Skin of body (tissue), 2 donors: ENCODE results near the gene PARP12. TPM values are rescaled to one million over a fixed set of nuclear protein-coding genes. Genes with fewer than 3 reads are reported as not detected.
"Not testable (repeated sequence)": the region's sequence is repeated elsewhere in the genome, so short reads cannot be mapped to it uniquely, and the experiment has no call there.

Experiments
- DNase-seq: peaks from one replicate; lab custom pipeline; 2025; lab: John Stamatoyannopoulos, UW
- total RNA-seq: library from RNA; depleted of rRNA; stranded (reverse); fragments of >200 nt; gene quantifications from one replicate; pipeline ENCODE4 v1.2.3, GENCODE V29; 2014

The PARP12 gene
- 20.7 TPM for total RNA-seq

DNA sequence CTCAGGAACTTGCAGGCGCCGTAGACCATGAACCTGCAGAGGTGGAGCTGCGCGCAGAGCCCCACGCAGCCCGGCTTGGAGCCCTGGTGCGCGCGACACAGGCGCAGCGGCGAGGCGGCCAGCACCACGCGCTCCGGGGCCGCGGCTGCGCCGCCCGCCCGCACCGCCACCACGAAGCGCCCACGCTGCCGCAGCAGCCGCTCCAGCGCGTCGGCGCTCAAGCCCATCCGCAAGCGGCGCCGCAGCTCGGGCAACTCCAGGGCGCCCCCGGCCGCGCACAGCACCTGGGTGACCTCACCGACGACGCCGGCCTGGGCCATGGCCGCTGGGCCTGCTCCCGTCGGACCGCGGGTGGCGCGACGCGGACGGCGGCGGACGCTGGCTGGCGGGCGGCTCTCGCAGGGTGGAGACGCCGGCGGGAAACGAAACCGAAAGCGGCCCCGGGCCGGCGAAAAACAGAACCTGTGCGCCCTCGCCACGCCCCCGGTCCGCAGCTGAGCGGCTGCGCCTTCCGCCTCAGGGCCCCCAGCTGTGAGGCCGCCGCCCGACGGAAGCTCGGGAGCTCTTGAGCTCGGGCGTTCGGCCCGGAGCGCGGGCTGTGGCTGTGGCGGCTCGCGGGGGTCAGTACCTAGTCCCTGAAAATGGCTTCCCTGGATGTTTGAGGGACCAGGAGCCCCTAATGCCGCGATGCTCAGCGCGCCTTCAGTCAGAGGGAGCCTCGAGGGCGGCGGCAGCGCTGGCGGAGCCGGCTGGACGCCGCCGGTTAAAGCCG lies at the start of gene PARP12:
Gene PARP12, minus strand, starts transcription at position 424 of the 772 bp plus-strand sequence. Its CDS starts 104 bp downstream, at position 320.
- DNase-seq = peak; percentile 56

DNA sequence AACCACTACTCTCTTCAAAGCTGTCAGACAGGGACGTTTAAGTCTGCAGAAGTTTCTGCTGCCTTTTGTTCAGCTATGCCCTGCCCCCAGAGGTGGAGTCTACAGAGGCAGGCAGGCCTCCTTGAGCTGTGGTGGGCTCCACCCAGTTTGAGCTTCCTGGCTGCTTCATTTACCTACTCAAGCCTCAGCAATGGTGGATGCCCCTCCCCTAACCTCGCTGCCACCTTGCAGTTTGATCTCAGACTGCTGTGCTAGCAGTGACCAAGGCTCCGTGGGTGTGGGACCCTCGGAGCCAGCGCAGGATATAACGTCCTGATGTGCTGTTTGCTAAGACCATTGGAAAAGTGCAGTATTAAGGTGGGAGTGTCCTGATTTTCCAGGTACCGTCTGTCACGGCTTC lies 46.0 kb upstream of the PARP12 start:
- DNase-seq = not testable (repeated sequence)

DNA sequence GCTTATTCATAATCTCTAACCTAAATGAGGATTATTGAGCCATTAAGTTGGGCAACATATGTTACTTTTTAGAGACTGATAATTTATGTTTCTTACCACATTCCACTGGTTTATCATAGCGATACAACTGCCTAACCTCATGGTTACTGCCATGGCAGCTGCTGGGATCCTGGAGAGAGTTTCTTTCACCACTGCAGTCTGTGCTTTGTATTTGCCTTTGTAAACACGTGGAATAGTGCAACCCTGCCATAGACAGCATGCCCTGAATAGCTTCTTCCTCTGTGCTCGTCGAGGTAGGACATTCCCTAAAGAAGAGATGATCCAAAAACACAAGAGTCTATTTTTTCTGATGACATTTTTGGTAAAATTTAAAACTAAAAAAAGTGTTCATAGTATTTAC lies 33.7 kb upstream of the PARP12 start:
- no peak for DNase-seq

DNA sequence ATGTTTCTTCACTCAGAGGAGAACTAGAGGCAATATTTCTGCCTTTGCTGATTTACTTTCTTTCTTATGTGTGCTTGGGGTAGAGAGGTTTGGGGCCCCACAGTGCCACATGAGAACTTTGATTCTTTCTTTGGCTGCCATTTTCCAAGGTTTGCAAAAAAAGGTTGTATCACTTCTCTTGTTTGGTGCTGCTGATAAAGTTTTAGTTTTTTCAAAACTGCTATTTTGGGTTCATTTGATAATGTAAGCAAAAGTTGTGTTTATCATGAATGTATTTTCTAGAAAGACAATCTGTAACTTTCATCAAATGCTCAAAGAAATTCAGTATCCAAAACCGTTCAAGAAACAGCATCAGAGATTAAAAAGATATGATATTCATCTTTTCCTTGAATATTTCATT lies 30.6 kb upstream of the PARP12 start:
- DNase-seq = no peak

DNA sequence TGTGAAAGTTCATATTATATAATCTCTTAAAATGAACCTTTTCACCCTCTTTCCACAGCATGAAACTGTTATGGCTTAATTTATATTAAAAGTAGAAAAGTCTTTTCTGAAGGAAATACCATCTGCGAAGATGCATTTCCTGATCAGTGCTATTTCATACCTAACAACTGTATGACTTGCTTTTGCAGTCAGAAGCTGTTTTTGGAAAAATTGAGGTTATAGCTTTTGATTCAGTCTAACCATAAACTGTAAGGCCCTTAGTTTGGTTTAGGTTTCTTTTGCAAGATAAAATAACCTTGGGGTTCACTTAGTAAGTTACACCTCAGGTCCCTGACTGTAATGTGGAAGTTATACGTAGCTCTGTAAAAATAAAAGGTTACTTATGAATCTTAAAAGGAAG lies 22.7 kb upstream of the PARP12 start:
- no peak for DNase-seq

DNA sequence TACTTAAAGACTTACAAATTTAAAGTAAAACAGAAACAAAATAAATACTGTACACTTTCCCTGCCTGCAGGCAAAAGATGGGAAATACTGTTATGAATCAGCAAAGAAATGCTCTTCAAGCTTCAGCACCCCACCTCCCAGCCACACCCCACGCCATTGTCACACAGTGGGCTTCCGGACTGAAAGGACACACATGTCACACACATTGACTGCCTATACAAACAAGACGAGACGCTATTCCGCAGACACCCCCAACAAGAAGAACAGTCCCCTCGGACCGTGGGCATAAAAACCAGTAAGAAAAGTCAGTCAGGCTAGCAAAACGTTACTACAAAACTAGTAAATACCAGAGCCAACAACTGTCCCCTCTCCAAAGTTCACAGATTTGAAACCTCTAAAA lies 22.2 kb upstream of the PARP12 start:
- DNase-seq = peak; percentile 9

GRCh38 chr7:140084142-140084655 lies 21.4 kb upstream of the PARP12 start:
- no peak for DNase-seq

GRCh38 chr7:140082770-140083169 lies 20.0 kb upstream of the PARP12 start:
- no peak for DNase-seq

DNA sequence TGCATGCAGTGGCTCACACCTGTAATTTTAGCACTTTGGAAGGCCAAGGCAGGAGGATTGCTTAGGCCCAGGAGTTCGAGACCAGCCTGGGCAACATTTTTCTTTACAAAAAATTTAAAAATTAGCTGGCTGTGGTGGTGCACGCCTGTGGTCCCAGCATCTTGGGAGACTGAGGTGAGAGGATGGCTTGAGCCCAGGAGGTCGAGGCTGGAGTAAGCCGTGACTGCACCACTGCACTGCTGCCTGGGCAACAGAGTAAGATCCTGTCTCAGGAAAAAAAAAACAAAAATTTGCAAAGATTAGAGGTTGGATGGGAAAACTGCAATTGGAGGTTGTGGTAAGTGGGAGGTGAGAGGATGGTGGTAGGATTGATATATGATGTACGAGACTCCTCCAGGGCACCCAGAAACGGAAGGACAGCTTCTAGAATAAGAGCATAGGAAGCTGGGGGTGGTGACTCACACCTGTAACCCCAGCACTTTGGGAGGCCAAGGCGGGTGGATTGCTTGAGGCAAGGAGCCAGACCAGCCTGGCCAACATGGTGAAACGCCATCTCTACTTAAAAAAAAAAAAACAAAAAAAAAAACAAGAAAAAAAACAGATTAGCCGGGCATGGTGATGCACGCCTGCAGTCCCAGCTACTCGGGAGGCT lies 19.1 kb upstream of the PARP12 start:
- no peak for DNase-seq

GRCh38 chr7:140080919-140081318 lies 18.2 kb upstream of the PARP12 start:
- DNase-seq = no peak

DNA sequence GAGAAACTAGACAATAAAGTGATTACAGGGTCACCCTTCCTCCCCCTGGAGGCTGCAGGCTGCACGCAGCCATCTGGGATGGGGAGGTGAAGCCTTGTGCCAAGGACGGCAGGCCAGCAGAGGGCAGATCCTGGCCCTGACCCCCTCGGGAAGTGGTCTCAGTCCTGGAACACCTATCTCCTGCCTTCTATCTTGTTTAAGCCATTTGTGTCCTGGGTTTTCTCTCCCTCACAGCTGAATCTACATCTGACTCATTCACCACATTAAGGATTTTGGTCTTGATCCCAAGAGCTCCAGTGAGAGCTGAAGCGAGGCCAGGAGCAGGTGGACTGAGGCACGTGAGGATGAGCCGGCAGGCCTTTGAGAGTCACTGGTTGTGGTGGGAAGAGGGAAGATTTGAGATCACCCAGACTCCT lies 16.4 kb upstream of the PARP12 start:
- no peak for DNase-seq

GRCh38 chr7:140078392-140078791 lies 15.6 kb upstream of the PARP12 start:
- no peak for DNase-seq

GRCh38 chr7:140074780-140075179 lies 12.0 kb upstream of the PARP12 start:
- DNase-seq = no peak

DNA sequence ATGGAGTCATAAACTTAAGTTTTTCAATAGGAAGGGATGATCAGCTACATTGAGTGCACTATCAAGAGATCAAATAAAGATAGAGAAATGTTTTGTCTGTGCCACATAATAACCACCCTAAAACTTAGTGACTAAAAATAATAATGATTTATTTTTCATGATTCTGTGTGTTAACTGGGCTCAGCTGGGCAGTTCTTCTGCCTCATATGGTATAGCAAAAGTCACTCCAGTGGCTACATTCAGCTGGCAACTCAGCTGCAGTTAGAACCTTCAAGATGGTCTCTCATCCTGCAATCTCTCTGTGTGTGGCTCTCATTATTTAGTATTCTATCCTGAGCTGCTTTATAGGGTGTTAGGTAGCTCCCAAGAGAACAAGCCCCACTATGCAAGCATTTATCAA lies 7.8 kb upstream of the PARP12 start:
- DNase-seq = no peak

GRCh38 chr7:140069298-140069949 lies 6.7 kb upstream of the PARP12 start:
- no peak for DNase-seq

DNA sequence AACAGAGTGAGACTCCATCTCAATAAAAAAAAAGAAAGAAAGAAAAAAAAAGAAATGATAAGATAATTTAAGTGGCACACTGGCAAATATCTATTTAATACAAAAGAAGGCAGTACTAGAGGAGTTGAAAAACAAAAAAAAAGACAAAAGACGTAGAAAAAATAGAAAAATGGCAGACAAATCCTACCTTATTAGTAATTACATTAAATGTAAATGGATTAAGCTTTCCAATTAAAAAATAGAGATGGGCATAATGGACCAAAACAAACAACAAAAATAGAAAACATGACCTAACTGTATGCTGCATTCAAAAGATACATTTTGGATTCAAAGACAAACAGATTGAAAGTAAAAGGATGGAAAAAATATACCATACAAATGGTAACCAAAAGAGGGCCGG lies 5.3 kb upstream of the PARP12 start:
- DNase-seq = no peak

DNA sequence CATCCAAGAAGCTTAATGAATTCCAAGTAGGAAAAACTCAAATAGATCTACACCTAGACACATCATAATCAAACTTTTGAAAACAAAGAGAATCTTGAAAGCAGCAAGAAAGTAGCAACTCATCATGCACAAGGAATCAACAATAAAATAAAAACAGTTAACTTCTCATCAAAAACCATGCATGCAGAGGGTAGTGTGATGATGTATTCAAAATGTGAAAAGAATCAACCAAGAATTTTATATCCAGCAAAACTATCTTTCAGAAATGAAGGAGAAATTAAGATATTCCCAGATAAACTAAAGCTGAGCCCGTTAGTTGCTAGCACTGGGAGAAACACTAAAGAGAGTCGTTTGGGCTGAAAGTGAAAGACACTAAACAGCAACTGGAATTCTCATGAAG lies 4.3 kb upstream of the PARP12 start:
- no peak for DNase-seq

- DNase-seq = no peak
Measured at GRCh38 chr7:140062118-140062527, 628 bp downstream of the PARP12 start.

- DNase-seq = no peak
Measured at GRCh38 chr7:140061607-140061930, 1.2 kb downstream of the PARP12 start.

DNA sequence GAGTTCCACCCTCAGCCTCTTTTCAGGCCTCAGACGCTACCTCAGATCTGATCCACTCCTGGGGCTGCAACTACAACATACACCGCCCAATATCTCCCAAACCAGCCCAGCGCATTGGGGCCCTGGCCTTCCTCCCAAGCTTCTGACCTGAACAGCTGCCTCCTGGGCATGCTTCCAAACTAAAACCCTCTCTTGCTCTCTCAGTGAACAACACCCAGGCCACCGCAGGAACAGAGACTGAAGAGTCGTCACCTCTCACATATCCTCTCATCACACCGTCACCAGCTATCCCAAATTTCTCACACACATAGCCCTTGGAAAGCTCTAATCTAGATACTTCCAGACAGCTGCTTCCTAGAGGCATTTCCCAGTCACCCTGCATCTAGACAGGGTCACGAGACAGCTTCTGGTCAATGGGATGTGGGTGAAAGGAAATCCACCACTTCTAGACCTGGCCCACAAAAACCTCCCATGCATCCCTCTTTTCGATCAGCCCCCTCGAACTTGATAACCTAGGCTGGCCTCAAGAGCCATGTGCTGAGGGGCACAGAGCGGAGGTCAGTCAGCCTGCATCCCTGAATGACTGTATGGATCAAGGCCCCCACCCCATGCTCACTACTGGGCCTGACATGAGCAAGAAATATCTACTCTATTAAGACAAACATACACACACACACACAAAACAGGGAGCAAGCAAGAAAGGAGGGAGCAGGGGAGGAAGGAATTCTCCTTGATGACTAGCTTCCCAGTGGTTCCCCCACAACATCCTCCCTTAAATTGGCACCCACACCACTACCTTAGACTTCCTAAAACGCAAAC lies 1.8 kb downstream of the PARP12 start:
- DNase-seq = no peak

DNA sequence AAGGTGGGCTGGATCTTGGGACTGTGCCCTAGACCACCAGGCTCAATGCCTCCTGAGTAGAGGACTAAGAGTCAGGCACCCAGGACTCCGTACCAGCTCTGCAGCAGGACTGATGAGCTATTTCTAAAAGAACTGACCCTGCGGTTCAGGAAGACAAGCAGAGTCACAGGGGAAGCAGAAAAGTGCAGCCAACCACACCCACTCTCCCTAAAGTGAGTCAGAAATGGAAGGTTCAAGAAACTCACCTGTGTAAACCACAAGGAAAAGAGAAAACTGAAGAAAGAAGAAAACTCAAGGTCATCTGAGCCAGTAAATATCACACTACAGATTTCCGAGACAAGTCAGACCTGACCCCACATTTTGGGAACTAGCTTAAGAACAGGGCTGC lies 2.5 kb downstream of the PARP12 start:
- DNase-seq = no peak
